GM12878 (cell line): Measurements from ENCODE around the gene UBE2QL1. TPM values are rescaled to one million over a fixed set of nuclear protein-coding genes. Genes with fewer than 3 reads are reported as not detected.

Source experiments
- CREB1 ChIP-seq: IDR thresholded peaks from 2 replicates; pipeline ENCODE4 v1.6.1; 2012; ENCODE audit warnings: low read depth, mild to moderate bottlenecking, inconsistent platforms
- ESRRA ChIP-seq: IDR thresholded peaks from 2 replicates; pipeline ENCODE4 v1.6.1; 2012; ENCODE audit warnings: mild to moderate bottlenecking, low read length, improper control_type of control experiment
- ETV6 ChIP-seq, 2 experiments: fragments of 450-650 bp in 1 of 2; IDR thresholded peaks in 1 of 2; conservative IDR thresholded peaks in 1 of 2; 2 replicates each; pipeline ENCODE4 v1.6.1; 2014; ENCODE audit warnings: antibody characterized with exemption in 1 of 2, borderline replicate concordance in 1 of 2, low read depth in 1 of 2, mild to moderate bottlenecking in 1 of 2, moderate library complexity in 1 of 2
- HSF1 ChIP-seq: fragments of 150-350 bp; IDR thresholded peaks from 2 replicates; pipeline ENCODE4 v1.6.1; 2014; ENCODE audit warnings: mild to moderate bottlenecking, low read depth, low read length
- IKZF2 ChIP-seq, 2 experiments: fragments of 450-650 bp; IDR thresholded peaks; 2 replicates each; pipeline ENCODE4 v1.6.1; 2017; ENCODE audit warnings: mild to moderate bottlenecking in 2 of 2, moderate library complexity in 2 of 2
- IRF3 ChIP-seq: fragments of 450-650 bp; IDR thresholded peaks from 2 replicates; pipeline ENCODE4 v1.6.1; 2014; ENCODE audit warnings: mild to moderate bottlenecking
- IRF5 ChIP-seq: fragments of 450-650 bp; IDR thresholded peaks from 2 replicates; pipeline ENCODE4 v1.6.1; 2017; ENCODE audit warnings: borderline replicate concordance
- MEF2A ChIP-seq: IDR thresholded peaks from 2 replicates; pipeline ENCODE4 v1.6.1; 2011; ENCODE audit warnings: low read depth, mild to moderate bottlenecking, low read length, moderate library complexity; ENCODE audit not compliant: insufficient read depth
- MTA3 ChIP-seq: IDR thresholded peaks from 2 replicates; pipeline ENCODE4 v1.6.1; 2012; ENCODE audit warnings: low read length, inconsistent platforms, borderline replicate concordance
- NR2C2 ChIP-seq: IDR thresholded peaks from 2 replicates; pipeline ENCODE4 v1.6.1; 2011; ENCODE audit warnings: borderline replicate concordance, low read depth; ENCODE audit not compliant: control insufficient read depth, insufficient read length
- NRF1 ChIP-seq: conservative IDR thresholded peaks from 2 replicates; pipeline ENCODE4 v1.6.1; 2011; ENCODE audit warnings: mild to moderate bottlenecking, low read depth, low read length, improper control_type of control experiment
- RUNX3 ChIP-seq: IDR thresholded peaks from 2 replicates; pipeline ENCODE4 v1.6.1; 2012; ENCODE audit warnings: low read length, inconsistent platforms
- SIX5 ChIP-seq: IDR thresholded peaks from 2 replicates; pipeline ENCODE4 v1.6.1; 2011; ENCODE audit warnings: mild to moderate bottlenecking, low read depth, low read length, moderate library complexity; ENCODE audit not compliant: severe bottlenecking
- SKIL ChIP-seq: fragments of 450-650 bp; IDR thresholded peaks from 2 replicates; pipeline ENCODE4 v1.6.1; 2017; ENCODE audit warnings: mild to moderate bottlenecking, low read depth, inconsistent platforms; ENCODE audit not compliant: poor library complexity, severe bottlenecking
- ZBTB33 ChIP-seq: fragments of 450-650 bp; IDR thresholded peaks from 2 replicates; pipeline ENCODE4 v1.6.1; 2017; ENCODE audit warnings: mild to moderate bottlenecking
- ZNF24 ChIP-seq: fragments of 450-650 bp; IDR thresholded peaks from 2 replicates; pipeline ENCODE4 v1.6.1; 2017; ENCODE audit warnings: antibody characterized with exemption, mild to moderate bottlenecking
- ZNF592 ChIP-seq: fragments of 450-650 bp; IDR thresholded peaks from 2 replicates; pipeline ENCODE4 v1.6.1; 2017; ENCODE audit warnings: mild to moderate bottlenecking, moderate library complexity
- ZNF622 ChIP-seq: fragments of 450-650 bp; IDR thresholded peaks from 2 replicates; pipeline ENCODE4 v1.6.1; 2017; ENCODE audit warnings: mild to moderate bottlenecking, inconsistent platforms
- polyA plus RNA-seq, 11 experiments: library from polyadenylated mRNA; depleted of rRNA in 4 of 11; unstranded in 6 of 11; stranded (reverse) in 5 of 11; fragments of >200 nt; fragmentation: Nextera tagmentation in 4 of 11; fragmentation: Illumina TruSeq in 1 of 11; extraction: Ambion mirVana in 4 of 11; extraction: Trizol in 1 of 11; gene quantifications; 1 replicate in 1 of 11; 2 replicates in 10 of 11; pipeline versions ENCODE4 v1.2.1 to v1.2.3, GENCODE V29; 2011 to 2016; ENCODE audit warnings: inconsistent platforms in 2 of 11, missing spikeins in 2 of 11, low read depth in 1 of 11
- total RNA-seq, 4 experiments: library from RNA; depleted of rRNA in 3 of 4; stranded (reverse); fragments of >200 nt in 3 of 4; fragmentation: Illumina TruSeq in 1 of 4; extraction: Trizol in 1 of 4; gene quantifications; 2 replicates each; pipeline versions ENCODE4 v1.2.1 to v1.2.3, GENCODE V29; 2013 to 2021

The UBE2QL1 gene
- total and polyA plus RNA-seq, 10 of the 15 experiments (the other 5 are each of a cell fraction or from before 2014, with no cell fraction given): 0.03 to 0.62 (median 0.04) TPM; not detected in 6

- peak; percentile 61; the same call in 1 of the 2 replicates for TF ChIP-seq ZNF592
- TF ChIP-seq MTA3: peak; percentile 91
- TF ChIP-seq IKZF2 (IDR thresholded peaks at IDR 0.05): peak; percentile 99
- TF ChIP-seq ZBTB33: no peak
- peak; percentile 98 for TF ChIP-seq RUNX3
- no peak; the same call in 1 of the 2 replicates for TF ChIP-seq IRF5
- no peak for TF ChIP-seq IRF3
- TF ChIP-seq MEF2A: peak; percentile 44; the same call in 1 of the 2 replicates
- TF ChIP-seq SIX5: no peak
- TF ChIP-seq HSF1: no peak
- TF ChIP-seq NR2C2: no peak
- peak; percentile 95 for TF ChIP-seq SKIL
- no peak for TF ChIP-seq ESRRA
- no peak for TF ChIP-seq NRF1
- peak; percentile 87 for TF ChIP-seq CREB1
- TF ChIP-seq ZNF24: peak; percentile 73
- no peak for TF ChIP-seq ZNF622
- TF ChIP-seq ETV6 (conservative IDR thresholded peaks at IDR 0.05 in 1 of 2, IDR thresholded peaks at IDR 0.05 in 1 of 2; ENCODE audit: borderline replicate concordance in 1 of 2, low read depth in 1 of 2): peak in 1 of 2 experiments; percentile 77; a peak in 2 of 4 replicates
These were observed 47.5 kb downstream of the UBE2QL1 start (continued) for GRCh38 chr5:6496207-6496584.
